ENCODE data around the gene IGFBP6. TPM values are rescaled to one million over a fixed set of nuclear protein-coding genes. Genes with fewer than 3 reads are reported as not detected.

Gene IGFBP6
- total and polyA plus RNA-seq, 9 of the 15 experiments (the other 6 are each of a cell fraction or from before 2014, with no cell fraction given), result 0.15 to 1.4 (median 0.54) TPM

DNA sequence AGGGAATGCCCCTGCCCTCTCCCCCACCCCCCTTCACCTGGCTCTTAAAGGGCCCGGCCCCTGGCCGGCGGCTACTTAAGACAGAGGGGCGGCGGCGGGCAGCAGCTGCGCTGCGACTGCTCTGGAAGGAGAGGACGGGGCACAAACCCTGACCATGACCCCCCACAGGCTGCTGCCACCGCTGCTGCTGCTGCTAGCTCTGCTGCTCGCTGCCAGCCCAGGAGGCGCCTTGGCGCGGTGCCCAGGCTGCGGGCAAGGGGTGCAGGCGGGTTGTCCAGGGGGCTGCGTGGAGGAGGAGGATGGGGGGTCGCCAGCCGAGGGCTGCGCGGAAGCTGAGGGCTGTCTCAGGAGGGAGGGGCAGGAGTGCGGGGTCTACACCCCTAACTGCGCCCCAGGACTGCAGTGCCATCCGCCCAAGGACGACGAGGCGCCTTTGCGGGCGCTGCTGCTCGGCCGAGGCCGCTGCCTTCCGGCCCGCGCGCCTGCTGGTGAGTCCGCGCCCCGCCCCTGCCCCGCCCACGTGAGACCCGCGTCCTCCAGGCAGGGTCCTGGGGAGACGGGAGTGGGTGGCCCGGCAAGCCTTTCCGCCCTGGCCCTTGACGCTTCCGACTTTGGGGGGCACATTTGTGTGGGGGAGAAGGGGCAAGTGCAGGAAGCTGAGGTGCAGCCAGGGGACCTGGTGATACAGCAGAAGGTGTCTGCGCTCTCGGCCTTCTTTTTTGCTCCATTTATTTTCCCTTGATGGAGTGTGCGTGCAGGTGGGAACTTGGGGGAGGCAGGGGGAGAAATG lies at the start of gene IGFBP6 (continued):
- TF ChIP-seq TAL1 (IDR thresholded peaks at IDR 0.05), result no peak
- no peak for TF ChIP-seq ZNF764 (CRISPR knock-in tag; IDR thresholded peaks at IDR 0.05; ENCODE audit: low read depth)
- TF ChIP-seq, protein P1, sequence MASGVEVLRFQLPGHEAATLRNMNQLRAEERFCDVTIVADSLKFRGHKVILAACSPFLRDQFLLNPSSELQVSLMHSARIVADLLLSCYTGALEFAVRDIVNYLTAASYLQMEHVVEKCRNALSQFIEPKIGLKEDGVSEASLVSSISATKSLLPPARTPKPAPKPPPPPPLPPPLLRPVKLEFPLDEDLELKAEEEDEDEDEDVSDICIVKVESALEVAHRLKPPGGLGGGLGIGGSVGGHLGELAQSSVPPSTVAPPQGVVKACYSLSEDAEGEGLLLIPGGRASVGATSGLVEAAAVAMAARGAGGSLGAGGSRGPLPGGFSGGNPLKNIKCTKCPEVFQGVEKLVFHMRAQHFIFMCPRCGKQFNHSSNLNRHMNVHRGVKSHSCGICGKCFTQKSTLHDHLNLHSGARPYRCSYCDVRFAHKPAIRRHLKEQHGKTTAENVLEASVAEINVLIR (CRISPR knock-in tag; IDR thresholded peaks at IDR 0.05), result no peak
- TF ChIP-seq STAT5B (CRISPR knock-in tag; IDR thresholded peaks at IDR 0.05), result no peak
- no peak for TF ChIP-seq HBP1 (CRISPR knock-in tag; IDR thresholded peaks at IDR 0.05)
- TF ChIP-seq ZNF408 (CRISPR knock-in tag; IDR thresholded peaks at IDR 0.05; ENCODE audit: low read depth), result no peak
- TF ChIP-seq NBN (IDR thresholded peaks at IDR 0.05; ENCODE audit: low read depth), result no peak
- no peak for TF ChIP-seq ILF3 (IDR thresholded peaks at IDR 0.05; ENCODE audit: borderline replicate concordance)
- no peak for TF ChIP-seq ZNF445 (CRISPR knock-in tag; IDR thresholded peaks at IDR 0.05; ENCODE audit: low read depth)
- TF ChIP-seq POLR2H (tag; IDR thresholded peaks at IDR 0.05; ENCODE audit: low read depth), result no peak
- TF ChIP-seq ZNF23 (CRISPR knock-in tag; IDR thresholded peaks at IDR 0.05), result no peak
- TF ChIP-seq L3MBTL2 (IDR thresholded peaks at IDR 0.05), result peak; percentile 58; the same call in 1 of the 2 replicates
- peak; percentile 74 for TF ChIP-seq ZFX (CRISPR knock-in tag; IDR thresholded peaks at IDR 0.05)
- TF ChIP-seq DACH1 (IDR thresholded peaks at IDR 0.05; ENCODE audit: partially characterized antibody), result no peak
- no peak for TF ChIP-seq ZNF395 (CRISPR knock-in tag; IDR thresholded peaks at IDR 0.05)
- no peak for TF ChIP-seq ZNF75A (CRISPR knock-in tag; IDR thresholded peaks at IDR 0.05)
- TF ChIP-seq, protein P2, sequence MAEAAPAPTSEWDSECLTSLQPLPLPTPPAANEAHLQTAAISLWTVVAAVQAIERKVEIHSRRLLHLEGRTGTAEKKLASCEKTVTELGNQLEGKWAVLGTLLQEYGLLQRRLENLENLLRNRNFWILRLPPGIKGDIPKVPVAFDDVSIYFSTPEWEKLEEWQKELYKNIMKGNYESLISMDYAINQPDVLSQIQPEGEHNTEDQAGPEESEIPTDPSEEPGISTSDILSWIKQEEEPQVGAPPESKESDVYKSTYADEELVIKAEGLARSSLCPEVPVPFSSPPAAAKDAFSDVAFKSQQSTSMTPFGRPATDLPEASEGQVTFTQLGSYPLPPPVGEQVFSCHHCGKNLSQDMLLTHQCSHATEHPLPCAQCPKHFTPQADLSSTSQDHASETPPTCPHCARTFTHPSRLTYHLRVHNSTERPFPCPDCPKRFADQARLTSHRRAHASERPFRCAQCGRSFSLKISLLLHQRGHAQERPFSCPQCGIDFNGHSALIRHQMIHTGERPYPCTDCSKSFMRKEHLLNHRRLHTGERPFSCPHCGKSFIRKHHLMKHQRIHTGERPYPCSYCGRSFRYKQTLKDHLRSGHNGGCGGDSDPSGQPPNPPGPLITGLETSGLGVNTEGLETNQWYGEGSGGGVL (CRISPR knock-in tag; IDR thresholded peaks at IDR 0.05), result no peak
- TF ChIP-seq, protein P3, sequence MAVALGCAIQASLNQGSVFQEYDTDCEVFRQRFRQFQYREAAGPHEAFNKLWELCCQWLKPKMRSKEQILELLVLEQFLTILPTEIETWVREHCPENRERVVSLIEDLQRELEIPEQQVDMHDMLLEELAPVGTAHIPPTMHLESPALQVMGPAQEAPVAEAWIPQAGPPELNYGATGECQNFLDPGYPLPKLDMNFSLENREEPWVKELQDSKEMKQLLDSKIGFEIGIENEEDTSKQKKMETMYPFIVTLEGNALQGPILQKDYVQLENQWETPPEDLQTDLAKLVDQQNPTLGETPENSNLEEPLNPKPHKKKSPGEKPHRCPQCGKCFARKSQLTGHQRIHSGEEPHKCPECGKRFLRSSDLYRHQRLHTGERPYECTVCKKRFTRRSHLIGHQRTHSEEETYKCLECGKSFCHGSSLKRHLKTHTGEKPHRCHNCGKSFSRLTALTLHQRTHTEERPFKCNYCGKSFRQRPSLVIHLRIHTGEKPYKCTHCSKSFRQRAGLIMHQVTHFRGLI (CRISPR knock-in tag; IDR thresholded peaks at IDR 0.05), result no peak
- no peak for TF ChIP-seq ZC3H4 (CRISPR knock-in tag; IDR thresholded peaks at IDR 0.05; ENCODE audit: borderline replicate concordance)
- TF ChIP-seq SMARCE1 (IDR thresholded peaks at IDR 0.05), result no peak
- no peak for TF ChIP-seq MTF1 (CRISPR knock-in tag; IDR thresholded peaks at IDR 0.05; ENCODE audit: borderline replicate concordance)
- TF ChIP-seq HDAC2 (IDR thresholded peaks at IDR 0.05), result no peak
